Posterior cingulate gyrus (tissue), 11 donors: ENCODE data around the gene AK5.
"Not testable (repeated sequence)": the region's sequence is repeated elsewhere in the genome, so short reads cannot be mapped to it uniquely, and the experiment has no call there.

Experiments used
- DNase-seq, 10 donors: peaks; one replicate each; pipeline versions ENCODE4 v3.0.0 to v3.0.0-alpha.2; 2020 to 2021; ENCODE audit warnings: mixed read lengths in 3 of 10
- intact Hi-C: fragments of 100-400 bp; cut with DNase I; formaldehyde crosslinking; loops from one replicate; pipeline ENCODE4 v1.15.1; 2023

AK5 gene

GRCh38 chr1:77473690-77474089 is 191.9 kb downstream of the AK5 start:
- no peak for DNase-seq
- intact Hi-C loops, result no loop called here

GRCh38 chr1:77475641-77476040 is 193.8 kb downstream of the AK5 start:
- intact Hi-C loops, result no loop called here
- no peak for DNase-seq

- intact Hi-C loops, result no loop called here
- no peak for DNase-seq
Measured at GRCh38 chr1:77476475-77476874, 194.7 kb downstream of the AK5 start.

DNA sequence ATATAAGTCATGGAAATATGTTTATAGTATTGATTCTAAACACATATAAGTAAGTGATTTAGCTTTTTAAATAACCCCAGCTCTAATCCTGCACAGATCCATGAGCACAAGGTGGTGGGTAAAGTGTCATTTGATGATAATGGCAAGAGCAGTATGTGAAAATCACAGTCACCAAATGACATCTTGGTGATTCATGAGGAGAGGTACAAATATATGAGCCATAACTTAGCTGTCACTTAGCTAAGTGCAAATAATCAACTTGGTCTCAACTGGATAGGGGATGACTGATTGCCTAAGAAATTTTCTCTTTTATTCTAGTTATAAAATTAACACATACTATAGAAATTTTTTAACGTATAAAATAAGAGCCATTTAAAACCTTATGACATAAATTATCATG is 202.5 kb downstream of the AK5 start:
- intact Hi-C loops, result no loop called here
- no peak for DNase-seq

DNA sequence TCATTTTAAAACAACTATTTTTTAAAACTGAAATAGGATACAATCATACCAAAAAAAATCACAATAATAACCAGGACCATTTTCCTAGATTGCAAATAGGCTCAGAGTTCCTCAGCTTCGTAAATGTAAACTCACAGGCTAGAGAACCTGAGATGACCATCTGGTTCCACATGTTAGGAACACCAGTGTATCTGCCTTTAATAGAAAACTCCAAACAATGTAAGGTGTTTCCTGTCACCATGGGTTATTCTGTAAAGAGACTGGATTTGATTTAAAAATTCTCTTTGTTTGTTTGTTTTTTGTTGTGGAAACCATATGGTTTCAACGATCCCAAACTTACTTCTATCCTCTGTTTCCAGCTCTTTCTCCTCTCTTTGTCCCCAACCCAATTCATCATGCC is 203.1 kb downstream of the AK5 start:
- intact Hi-C loops, result no loop called here
- DNase-seq, result no peak

GRCh38 chr1:77487631-77488030 is 205.8 kb downstream of the AK5 start:
- DNase-seq, result no peak
- intact Hi-C loops, result no loop called here

DNA sequence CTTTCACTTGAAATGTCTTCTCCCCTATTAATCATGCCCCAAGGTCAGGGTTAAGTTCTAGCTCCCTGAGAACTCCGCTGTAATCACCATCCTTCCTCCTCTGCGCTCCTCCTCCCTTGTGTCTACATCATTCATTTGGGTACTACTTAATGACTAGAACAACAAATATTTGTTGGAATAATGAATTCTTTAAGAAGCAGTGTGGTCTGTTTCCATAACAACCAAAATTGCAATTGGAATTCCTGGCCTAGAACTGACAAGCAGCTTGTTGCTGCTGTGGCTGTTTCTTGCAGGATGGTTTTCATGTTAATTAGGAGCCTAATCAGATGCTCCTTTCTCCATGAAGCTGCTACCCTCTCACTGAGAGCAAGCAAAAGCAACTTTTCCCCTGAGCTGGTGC is 208.1 kb downstream of the AK5 start:
- no peak for DNase-seq
- intact Hi-C loops, result no loop called here

DNA sequence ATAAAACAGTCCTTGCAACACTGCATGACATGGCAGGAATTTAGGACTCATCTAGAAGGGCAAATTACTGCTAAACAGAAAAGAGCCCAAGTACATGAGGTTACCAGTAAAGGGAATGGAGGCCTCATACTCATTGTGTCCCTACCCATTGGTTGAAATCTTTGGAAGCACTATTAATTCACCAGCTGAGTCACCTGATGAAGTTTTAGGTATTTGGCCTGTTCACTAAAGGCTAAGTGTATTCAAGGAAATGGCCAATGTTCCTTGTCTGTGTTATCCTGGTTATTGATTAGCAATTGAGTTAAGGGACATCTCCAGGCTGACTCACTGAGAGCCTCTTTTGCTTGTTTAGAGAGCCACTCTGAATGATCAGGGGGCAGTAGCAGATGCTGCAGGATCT is 212.2 kb downstream of the AK5 start:
- DNase-seq, result no peak
- intact Hi-C loops, result no loop called here

- DNase-seq, result no peak
- intact Hi-C loops, result no loop called here
Measured at GRCh38 chr1:77498918-77499317, 217.1 kb downstream of the AK5 start.

- intact Hi-C loops, result no loop called here
- no peak for DNase-seq
Measured at GRCh38 chr1:77499466-77499865, 217.6 kb downstream of the AK5 start.

DNA sequence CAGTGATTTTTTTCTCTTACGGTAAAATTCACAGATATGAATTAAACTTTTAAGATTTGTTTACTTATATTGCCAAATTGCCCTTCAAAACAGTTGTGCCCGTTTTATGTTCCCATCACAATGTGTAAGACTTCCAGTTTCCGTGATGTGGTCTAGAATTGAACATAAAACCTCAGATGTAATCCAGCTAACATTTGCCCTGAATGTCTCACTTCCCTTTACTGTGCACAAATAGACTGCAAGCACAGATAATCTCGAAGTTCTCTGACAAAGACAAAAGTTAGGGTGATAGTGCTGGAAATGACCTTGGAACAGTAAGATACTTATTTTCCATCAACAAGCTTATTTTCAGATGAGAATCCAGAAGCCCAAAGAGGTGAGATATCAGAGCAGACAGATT is 223.2 kb downstream of the AK5 start:
- intact Hi-C loops, result no loop called here
- no peak for DNase-seq

DNA sequence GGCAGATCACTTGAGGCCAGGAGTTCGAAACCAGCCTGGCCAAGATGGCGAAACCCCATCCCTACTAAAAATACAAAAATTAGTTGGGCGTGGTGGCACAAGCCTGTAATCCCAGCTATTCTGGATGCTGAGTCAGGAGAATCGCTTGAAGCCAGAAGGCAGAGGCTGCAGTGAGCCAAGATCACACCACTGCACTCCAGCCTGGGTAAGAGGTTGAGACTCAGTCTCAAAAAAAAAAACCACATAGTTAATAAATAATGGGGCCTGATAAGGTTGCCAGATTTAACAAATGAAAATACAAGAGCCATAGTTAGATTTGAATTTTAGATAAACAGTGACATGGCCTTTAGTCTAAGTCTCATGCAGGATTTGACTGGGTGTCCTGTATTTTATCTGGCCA is 225.0 kb downstream of the AK5 start:
- intact Hi-C loops, result no loop called here
- no peak for DNase-seq

DNA sequence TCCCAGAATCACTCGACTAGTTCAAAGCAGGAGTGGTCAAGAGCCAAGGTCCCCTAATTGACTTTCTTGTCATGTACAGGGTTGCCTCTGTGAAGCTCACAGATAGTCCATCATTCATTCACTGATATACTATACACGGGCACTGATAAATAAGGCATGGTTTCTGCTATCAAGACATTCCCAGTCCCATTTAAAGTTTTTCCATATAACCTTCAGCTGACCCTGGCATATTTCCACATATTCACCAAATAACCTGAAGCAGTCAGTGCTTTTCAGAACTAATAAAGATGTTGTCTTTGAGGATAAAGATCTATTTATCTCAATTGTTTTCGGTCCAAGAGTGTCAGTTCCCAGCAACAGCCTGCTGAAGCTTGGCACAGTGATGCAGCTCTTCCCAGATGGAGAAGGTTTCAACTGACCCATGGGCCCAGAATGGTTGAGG is 227.3 kb downstream of the AK5 start:
- intact Hi-C loops, result no loop called here
- no peak for DNase-seq

GRCh38 chr1:77509898-77510297 is 228.1 kb downstream of the AK5 start:
- intact Hi-C loops, result loop anchor here (5.0 kb wide), 1 partner anchor 113 kb away; no protein-coding TSS in a partner anchor
- no peak for DNase-seq

- no peak for DNase-seq
- intact Hi-C loops, result loop anchor here (5.0 kb wide), 1 partner anchor 114 kb away; no protein-coding TSS in a partner anchor
Measured at GRCh38 chr1:77511440-77511840, 229.6 kb downstream of the AK5 start.

- intact Hi-C loops, result loop anchor here (5.0 kb wide), 1 partner anchor 115 kb away; no protein-coding TSS in a partner anchor
- not testable (repeated sequence) for DNase-seq
Measured at GRCh38 chr1:77512650-77513049, 230.8 kb downstream of the AK5 start.

DNA sequence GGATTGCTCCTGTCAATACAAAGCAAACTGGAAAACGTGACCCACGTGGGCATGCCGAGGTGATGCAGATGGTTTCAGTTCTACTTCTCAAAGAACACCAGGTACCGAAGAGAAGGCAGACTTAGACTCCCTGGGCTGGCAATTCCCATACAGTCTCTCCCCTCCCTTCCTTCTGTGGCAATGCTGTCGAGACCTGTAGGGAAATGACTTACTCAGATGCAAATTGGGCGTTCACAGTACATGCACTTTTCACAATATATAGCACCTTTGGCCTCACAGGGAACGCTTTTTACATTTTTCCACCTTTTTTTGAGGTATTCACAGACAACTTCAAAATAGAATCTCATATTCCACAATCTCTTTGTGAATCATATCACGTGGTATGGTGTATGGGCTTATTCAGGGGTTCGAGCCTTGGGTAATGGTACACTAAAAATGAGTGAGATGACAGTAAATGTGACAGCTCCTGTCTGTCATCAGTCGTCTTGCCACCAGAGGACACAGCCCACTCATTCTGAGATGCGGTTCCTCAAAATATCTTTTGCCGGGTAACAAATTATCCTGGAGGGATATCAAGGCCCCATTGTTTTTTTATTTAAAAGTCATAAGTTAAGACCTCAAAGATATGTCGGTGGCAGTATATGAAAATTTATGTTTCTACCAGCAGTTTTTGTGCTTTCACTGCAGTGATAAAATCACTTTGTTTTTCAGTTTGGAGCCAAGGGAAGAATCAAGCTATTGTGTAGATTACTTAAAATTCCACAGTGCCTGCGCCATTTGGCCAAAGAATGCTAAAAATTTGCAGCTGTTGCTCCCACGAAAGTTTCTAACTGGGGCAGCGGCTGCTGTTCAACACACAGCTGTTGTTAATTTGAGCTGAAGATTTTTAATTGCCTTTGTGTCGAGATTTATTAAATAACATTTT is 232.3 kb downstream of the AK5 start:
- intact Hi-C loops, result loop anchor here (5.0 kb wide), 1 partner anchor 117 kb away; no protein-coding TSS in a partner anchor
- peak in 6 of 10 donors; percentile 39 to 76 (median 50) for DNase-seq

- peak in 9 of 10 donors; percentile 37 to 95 (median 55) for DNase-seq
- intact Hi-C loops, result loop anchor here (5.0 kb wide), 1 partner anchor 118 kb away; no protein-coding TSS in a partner anchor
Measured at GRCh38 chr1:77514921-77515776, 233.3 kb downstream of the AK5 start.

GRCh38 chr1:77516106-77516505 is 234.3 kb downstream of the AK5 start:
- intact Hi-C loops, result no loop called here

DNA sequence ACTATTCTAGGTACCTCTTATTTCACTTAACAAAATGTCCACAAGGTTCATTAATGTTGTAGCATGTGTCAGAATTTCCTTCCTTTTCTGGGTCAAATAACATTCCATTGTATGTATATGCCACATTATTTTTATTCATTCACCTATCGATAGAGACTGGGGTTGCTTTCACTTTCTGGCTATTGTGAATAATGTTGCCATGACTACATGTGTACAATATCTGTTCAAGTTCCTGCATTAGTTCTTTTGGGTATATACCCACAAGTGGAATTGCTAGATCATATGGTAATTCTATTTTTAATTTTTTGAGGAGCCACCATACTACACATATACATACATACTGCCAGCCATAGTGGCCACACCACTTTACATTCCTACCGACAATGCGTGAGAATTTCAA is 242.2 kb downstream of the AK5 start:
- DNase-seq, result no peak
- intact Hi-C loops, result no loop called here

More at GRCh38 chr1:77516106-77516505, 234.3 kb downstream of the AK5 start:
- DNase-seq, result no peak

- intact Hi-C loops, result loop anchor here (5.0 kb wide), 3 partner anchors 134 to 249 kb away; partner anchors contain the start of genes AK5 and ZZZ3
- not testable (repeated sequence) for DNase-seq
Measured at GRCh38 chr1:77531149-77531548, 249.3 kb downstream of the AK5 start.
